CD4-positive, alpha-beta T cell treated with Interferon alpha-2 for 1 hour (primary cell): ENCODE measurements around the gene DIDO1.

Experiments
- DNase-seq, 2 donors: peaks; one replicate each; pipeline ENCODE4 v3.0.0-alpha.2; 2020 to 2022

Gene DIDO1

DNA sequence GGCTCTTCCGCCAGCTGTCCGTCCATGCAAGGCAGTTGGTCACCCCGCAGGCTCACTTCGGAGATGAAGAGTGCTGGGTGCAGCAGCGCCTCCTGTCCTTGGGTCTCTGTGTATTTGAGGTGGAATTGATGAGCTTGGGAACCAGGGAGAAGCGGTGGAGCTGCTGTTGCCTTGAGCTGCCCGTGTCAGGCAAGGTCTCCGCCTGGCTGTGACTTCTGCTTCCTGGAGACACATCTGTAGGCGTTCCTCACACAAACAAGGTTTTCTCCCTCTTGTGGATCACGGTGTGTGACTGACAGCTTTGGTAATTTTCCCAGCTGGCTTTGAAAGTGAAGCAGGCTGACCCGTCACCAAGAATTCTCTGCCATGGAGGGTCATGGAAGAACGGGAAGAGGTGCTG lies 23.7 kb upstream of the DIDO1 start:
- DNase-seq, result no peak

- no peak for DNase-seq
Observed at GRCh38 chr20:62949153-62949821, 23.0 kb upstream of the DIDO1 start.

- DNase-seq, result no peak
Observed at GRCh38 chr20:62947532-62948300, 21.4 kb upstream of the DIDO1 start.

DNA sequence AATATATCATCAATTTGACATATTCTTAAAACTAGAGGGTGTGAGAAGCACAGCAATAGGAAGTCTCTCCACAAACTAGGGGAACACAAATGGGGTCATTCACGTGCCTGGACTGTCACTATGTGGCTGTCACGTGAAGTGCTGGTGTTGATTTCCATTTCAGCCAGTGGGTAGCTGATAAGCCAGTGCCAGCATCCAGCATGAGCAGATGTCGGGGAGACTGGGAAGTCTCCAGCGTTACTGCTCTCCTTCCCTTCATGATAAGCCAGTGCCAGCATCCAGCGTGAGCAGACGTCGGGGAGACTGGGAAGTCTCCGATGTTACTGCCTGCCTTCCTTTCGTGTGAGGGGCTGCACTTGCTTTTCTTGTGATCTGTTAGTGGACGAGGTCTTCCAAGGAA lies 20.6 kb upstream of the DIDO1 start:
- no peak for DNase-seq

DNA sequence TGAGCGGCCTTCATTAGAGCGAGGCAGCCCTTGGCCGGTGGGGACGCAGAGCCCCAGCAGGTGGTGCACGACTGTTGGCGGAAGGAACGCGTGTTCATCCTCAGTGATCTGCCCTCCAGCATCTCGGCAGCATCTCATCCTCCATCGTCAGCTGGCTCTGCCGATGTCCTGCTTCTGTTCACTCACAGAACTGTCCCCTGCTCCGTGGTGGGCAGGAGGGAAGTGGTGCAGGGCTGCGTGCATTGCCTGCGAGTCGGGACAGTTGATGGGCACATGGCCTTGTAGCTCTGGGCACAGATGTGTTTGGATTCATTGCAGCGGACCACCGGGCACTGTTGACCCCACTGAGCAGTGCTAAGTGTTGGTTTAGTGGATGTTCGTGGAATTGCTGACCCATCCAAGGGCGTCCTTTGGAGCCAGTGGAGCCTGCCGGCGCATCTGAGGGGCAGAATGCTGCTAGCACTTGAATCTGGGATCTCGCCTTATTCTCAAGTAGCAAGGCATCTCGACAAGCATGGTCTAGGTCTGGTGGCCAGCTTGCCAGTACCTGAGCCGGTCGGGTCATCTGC lies 19.6 kb upstream of the DIDO1 start:
- DNase-seq, result no peak

GRCh38 chr20:62944746-62945145 lies 18.4 kb upstream of the DIDO1 start:
- DNase-seq, result no peak

GRCh38 chr20:62944184-62944583 lies 17.9 kb upstream of the DIDO1 start:
- DNase-seq, result no peak

DNA sequence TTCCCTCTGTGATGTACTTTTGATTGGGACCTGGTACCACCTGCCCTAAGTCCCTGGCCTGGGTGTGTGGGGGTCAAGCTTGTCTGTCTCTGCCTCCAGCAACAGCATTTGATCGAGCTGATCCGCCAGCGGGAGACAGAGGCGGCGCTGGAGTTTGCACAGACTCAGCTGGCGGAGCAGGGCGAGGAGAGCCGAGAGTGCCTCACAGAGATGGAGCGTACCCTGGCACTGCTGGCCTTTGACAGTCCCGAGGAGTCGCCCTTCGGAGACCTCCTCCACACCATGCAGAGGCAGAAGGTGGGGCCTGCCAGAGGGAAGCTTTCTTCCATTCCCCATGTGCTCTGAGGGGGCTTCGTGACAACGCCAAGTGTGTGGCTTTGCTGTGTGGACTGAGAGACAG lies 17.1 kb upstream of the DIDO1 start:
- no peak for DNase-seq

DNA sequence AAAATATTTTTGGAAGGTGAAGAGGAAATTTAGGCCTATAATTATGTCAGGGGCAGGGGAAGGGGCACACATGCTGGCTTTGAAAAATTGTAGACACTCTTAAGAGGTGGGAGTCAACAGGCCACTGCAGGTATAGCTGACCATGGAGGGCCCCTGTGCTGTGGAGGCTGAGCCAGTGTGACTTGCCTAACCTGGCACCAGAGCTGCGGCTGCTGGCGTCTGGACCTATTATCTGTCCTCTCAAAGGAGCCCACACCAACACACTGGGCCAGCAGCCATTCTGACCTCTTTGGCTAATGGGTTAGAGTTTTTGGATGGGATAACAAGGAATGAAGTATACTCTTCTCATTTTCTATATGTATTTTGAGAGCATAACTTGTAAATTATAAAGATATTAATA lies 16.2 kb upstream of the DIDO1 start:
- no peak for DNase-seq

DNA sequence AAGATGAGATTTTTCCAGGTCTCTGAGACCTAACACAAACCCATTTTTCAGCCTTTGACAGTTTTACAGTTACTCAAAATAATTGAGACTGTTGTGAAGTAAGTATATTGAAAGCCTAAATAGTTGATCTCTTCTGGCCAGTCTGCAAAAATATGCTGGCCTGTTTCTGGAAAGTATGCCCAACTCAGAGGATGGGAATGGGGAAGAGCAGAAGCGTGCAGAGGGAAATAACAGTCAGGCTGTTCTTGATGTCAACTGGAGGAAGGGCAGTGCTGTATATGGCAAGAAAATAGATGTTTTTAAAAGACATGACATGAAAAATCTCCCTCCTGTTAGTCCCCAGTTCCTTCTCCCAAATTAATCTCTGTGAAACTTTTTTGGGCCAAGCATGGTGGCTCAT lies 15.5 kb upstream of the DIDO1 start:
- no peak for DNase-seq

DNA sequence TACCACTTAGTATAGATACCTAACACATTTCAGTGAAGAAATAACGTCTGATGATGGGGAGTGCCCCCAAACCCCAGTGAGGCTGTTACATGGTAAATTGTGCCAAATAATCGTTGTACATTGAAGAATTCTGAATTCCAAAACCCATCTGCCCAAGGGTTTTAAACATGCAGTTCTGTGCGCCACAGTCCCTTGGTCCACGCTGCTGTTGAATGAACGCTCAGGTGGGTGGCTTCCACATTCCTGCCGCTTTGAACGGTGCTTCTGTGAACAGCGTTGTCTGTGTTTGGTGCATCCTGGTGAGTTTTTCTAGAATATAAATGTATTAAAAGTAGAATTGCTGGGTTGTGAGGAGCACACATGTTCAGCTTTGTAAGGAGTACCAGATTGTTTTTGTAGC lies 14.6 kb upstream of the DIDO1 start:
- no peak for DNase-seq

GRCh38 chr20:62938105-62938888 lies 12.0 kb upstream of the DIDO1 start, which contains the start of gene GID8:
GID8 (plus strand) TSS chr20:62938147; CDS start chr20:62941503, 3,356 bp downstream.
- no peak for DNase-seq

DNA sequence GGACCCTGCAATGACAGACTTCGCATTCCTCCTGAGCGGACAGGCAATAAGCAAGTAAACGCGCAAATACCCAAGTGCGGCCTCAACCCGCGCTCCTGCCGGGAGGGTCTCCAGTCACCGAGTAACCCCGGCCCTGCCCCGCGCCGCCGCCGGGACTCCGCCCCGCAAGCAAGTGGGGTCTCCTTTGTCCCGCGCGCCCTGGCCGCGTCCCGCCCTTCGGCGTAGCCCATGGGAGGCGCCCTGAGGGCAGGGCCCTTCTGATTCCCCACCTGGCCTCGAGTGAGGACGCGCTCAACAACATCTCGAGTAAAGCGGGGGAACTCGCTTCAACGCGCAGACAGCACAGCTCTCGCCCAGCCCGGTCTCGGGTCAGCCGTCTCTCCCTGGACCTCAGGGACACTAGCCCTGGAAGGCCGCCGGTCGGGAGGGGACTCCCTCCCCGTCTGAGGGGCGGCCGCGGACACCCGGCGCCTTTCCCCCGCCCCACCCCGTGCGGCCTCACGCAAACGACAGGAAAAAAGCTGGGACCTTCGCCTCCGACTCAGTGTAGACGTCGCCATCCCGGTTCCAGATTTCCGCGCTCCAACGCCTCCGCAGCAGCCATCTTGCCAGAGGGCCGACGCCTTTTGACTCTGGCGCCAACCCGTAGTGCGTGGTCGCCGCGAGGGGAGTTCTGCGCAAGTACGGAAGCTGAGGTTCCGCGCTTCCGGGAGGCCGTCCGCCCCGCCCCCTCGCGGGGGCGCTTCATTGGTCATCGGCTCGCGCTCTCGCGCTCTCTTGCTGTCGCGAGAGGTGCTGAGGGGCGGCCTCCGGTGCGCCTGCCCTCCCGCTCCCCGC lies 11.2 kb upstream of the DIDO1 start:
- DNase-seq, result peak; percentile 96 to 98

DNA sequence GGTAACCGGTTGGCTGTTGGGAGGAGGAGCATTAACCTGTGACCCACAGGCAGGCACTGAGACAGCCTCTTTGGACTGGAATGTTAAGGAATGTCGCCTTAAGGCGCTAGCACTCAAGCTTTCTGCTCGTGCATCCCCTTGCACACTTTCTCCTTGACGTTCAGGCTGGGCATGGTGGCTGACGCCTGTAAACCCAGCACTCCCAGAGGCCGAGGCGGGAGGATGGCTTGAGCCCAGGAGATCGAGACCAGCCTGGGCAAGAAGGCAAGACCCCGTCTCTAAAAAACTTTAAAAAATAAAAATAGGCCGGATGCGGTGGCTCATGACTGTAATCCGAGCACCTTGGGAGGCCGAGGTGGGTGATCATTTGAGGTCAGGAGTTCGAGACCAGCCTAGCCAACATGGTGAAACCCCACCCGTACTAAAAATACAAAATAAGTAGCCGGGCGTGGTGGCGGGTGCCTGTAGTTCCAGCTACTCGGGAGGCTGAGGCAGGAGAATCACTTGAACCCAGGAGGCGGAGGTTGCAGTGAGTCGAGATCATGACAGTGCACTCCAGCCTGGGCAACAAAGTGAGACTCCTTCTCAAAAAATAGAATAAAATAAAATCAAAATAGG lies 9.8 kb upstream of the DIDO1 start:
- no peak for DNase-seq

DNA sequence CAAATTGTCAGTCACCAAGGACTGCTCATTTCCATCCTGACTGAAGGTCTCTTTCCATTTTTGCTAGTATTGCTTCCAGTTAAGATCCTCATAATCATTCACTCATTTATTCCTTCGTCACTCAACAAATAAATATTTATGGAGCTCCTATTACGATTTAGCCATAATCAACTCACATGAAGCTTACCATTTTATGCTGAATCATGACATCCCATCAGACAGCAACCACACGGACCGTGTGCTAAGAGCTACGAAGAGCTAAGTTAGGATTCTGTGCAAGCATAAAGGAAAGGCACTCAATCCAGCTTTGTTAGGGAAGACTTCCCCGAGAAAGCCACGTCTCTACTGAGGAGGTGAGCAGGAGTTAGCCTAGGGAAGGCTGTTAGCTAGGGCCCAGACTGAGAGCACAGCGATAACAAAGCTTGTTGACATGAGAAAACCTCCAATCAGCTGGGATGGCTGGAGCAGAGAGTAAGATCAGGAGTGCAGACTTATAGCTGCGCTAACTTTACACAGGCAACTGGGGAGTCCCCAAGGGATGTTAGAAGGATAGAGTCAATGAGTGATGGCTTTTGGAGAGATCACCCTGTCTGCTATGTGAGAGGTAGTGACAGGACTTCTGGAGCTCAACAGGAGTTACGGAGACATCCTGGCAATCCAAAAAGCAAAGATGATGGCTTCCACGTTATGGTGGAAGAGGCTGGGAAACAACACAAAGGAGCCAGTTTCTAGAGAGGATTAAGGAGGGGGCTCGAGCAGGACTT lies 9.1 kb upstream of the DIDO1 start:
- DNase-seq, result no peak

- no peak for DNase-seq
Observed at GRCh38 chr20:62933966-62934365, 7.7 kb upstream of the DIDO1 start.

GRCh38 chr20:62931464-62931863 lies 5.2 kb upstream of the DIDO1 start:
- no peak for DNase-seq

GRCh38 chr20:62929051-62929538 lies 2.8 kb upstream of the DIDO1 start:
- peak; percentile 21 to 65 for DNase-seq

DNA sequence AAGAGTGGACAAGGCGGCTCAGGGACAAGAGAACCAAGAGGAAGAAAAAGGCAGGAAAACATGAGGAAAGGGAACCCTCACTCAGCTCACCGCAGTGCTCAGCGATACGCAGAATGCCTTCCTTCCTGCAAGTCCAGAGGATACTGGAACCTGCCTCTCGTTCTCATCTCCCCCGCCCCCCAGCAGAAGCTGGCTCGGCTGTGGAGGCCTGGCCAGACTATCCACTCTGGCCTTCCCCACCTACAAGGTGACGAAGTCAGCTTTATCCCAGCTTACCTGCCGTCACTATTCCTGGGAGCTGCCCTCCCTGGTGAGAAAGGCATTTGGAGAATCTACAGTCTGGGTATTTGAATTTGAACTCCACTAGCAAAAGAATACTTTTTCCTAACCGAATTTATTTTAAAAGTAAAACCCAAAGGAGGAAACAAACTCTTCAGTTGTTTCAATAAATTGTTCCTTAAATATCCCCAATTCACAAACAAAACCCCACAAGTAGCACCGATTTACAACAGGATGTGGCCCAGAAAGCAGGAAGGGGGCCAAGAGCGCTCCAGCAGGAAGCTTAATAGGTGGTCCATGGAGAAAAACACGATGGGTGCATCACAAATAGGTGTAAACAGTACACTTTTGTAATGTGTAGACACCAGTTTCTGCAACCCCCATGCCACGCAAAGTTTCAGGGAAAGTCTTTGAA lies 2.1 kb upstream of the DIDO1 start:
- DNase-seq, result no peak

DNA sequence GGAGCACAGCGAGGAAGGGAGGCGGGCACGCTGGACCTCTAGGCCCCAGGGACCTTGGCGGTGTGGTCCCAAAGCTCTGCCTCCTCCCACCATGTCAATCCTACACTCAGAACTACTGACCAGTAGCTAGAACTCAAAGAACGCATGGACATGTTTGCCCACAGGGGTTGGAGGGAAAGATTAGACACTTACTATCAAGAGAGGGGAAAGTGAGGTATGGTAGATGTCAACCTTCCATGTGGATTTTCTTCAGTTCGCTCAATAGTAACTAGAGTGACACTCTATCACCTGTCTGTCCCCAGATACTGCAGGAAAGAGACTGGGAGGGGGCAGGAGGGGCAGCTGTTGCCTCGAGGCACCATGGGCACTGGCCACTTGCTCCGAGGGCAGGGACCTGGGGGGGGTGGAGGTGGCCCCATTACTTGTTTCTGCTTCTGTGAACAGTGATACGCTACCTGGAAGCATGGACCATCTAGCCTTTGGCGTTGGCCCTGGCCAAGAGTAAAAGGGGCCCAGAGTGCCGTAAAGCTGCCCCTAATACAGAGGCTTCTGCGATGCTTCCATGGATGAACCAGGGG lies 912 bp upstream of the DIDO1 start:
- DNase-seq, result no peak
